ENCODE measurements around the gene SLC38A8. TPM values are rescaled to one million over a fixed set of nuclear protein-coding genes. Genes with fewer than 3 reads are reported as not detected.

SLC38A8 gene
- total and polyA plus RNA-seq, 7 experiments from 2014 or later: not detected

DNA sequence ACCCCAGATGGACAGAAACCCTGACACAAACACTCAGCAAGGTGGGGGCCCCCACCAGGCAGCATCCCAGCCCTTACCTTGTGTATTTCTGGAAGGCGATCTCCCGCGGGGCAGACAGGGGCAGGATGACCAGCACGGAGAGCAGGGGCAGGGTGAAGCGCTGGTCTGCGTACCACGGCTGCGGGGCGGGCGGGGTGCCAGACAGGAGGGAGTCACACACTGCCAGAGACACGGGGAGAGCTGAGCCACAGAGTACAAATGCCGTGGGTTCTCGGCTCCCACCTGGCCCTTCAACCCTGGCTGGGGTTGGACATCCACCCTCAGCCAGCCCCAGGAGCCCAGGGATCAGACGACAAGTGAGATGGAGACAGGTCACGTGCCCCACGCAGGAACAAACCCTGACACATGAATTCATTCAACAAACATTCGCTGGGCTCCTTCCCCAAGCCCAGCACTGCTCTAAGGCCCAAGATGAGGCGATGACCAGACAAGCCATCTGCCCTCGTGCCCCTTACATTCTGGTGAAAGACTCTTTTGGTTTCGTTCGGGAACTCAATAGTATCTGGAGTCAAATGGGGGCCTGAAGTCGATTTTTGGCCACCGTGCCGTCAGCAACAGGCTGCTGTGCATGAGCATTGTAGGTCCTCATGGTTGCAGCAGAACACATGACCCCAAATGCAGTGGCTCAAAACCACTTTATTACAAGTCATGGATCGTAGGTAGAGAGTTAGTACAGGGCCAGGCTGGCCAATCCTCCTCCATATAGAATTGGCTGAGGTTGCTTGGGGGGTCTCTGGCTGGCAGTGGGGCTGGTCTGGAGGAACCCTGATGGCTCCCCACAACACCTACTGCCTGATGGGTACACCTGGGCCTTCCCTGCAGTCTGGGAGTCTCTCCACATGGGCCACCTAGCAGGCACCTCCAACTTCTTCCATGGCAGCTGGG, 9.1 kb downstream of the SLC38A8 start:
- H3K9me3 Mint-ChIP-seq: peaks cover 0 to 14% (median 4%) of the 10 kb centered on the region in 11 donors
- H3K27me3 Mint-ChIP-seq: peaks cover 0 to 18% (median 6%) of the 10 kb centered on the region in 5 donors
- ChIA-PET POLR2A (no interaction called here), CTCF (no interaction called here)
- Histone ChIP-seq H3K4me3 (ENCODE audit: low read length) (no peak overlapping the region), H3K36me3 (ENCODE audit: control insufficient read depth in 2 of 3, insufficient read depth in 3 of 3, low read length in 3 of 3) (no peaks in the 10 kb centered on the region), H3K27me3 (ENCODE audit: control insufficient read depth in 2 of 2, insufficient read depth in 2 of 2, low read length in 2 of 2) (no peaks in the 10 kb centered on the region), H3K27ac (ENCODE audit: low read depth, low read length) (no peak overlapping the region), H3K4me1 (ENCODE audit: control insufficient read depth in 2 of 2, insufficient read depth in 2 of 2, low read length in 2 of 2) (peaks cover 0 to 4% of the 10 kb centered on the region in 2 donors), H3K9me3 (ENCODE audit: control insufficient read depth in 2 of 3, low read length in 3 of 3) (peaks cover 0 to 4% (median 0%) of the 10 kb centered on the region in 3 experiments)
- H3K27ac Mint-ChIP-seq: no peak overlapping the region
- ATAC-seq (no peak), DNase-seq (no peak)
- H3K4me1 Mint-ChIP-seq: peaks cover 4 to 12% (median 7%) of the 10 kb centered on the region in 7 donors
- peaks cover 0 to 4% (median 0%) of the 10 kb centered on the region in 5 donors for H3K36me3 Mint-ChIP-seq
- intact Hi-C loops (cut with micrococcal nuclease): no loop called here
- H3K4me3 Mint-ChIP-seq: no peak overlapping the region

DNA sequence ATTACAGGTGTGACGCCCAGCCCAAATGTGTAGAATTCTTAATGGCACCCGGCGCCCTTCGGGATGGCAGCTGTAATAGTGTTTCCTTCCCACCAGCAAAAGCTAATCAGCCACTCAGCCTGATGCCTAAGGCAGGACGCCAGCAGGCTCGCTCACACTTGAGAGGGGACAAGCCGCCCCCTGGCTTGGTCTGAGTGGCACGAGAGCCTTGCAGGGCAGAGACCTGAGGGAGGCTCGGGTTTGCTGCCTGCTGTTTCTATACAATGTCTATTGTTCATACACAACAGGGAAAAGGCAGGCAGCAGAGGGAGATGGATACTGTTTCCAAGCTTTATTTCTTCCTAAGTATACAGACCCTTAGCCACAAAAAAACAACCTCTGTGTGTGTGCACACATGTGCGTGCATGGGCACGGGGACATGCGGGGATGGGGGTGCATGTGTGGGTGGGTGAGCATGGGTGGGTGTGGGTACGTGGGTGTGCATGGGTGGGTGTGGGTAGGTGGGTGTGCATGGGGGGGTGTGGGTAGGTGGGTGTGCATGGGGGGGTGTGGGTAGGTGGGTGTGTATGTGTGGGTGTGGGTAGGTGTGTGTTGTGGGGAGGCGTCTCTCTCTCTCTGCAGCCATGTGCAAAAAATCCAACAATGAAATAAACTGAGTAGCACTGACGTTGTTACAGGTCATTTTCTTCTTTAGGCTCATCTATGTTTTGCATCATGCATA, 10.0 kb downstream of the SLC38A8 start:
- Mint-ChIP-seq H3K36me3 (peaks cover 0 to 4% (median 0%) of the 10 kb centered on the region in 5 donors), H3K27ac (no peak overlapping the region), H3K4me3 (no peak overlapping the region), H3K27me3 (peaks cover 5 to 25% (median 8%) of the 10 kb centered on the region in 5 donors), H3K9me3 (peaks cover 0 to 14% (median 4%) of the 10 kb centered on the region in 11 donors), H3K4me1 (peaks cover 4 to 14% (median 7%) of the 10 kb centered on the region in 7 donors)
- no peak for ATAC-seq
- POLR2A ChIA-PET: no interaction called here
- Histone ChIP-seq H3K4me3 (ENCODE audit: low read length) (no peak overlapping the region), H3K27ac (ENCODE audit: low read depth, low read length) (no peak overlapping the region), H3K36me3 (ENCODE audit: control insufficient read depth in 2 of 3, insufficient read depth in 3 of 3, low read length in 3 of 3) (no peaks in the 10 kb centered on the region), H3K9me3 (ENCODE audit: control insufficient read depth in 2 of 3, low read length in 3 of 3) (peaks cover 0 to 4% (median 0%) of the 10 kb centered on the region in 3 experiments), H3K4me1 (ENCODE audit: control insufficient read depth in 2 of 2, insufficient read depth in 2 of 2, low read length in 2 of 2) (peaks cover 0 to 4% of the 10 kb centered on the region in 2 donors), H3K27me3 (ENCODE audit: control insufficient read depth in 2 of 2, insufficient read depth in 2 of 2, low read length in 2 of 2) (no peaks in the 10 kb centered on the region)
- intact Hi-C loops (cut with micrococcal nuclease): no loop called here
- CTCF ChIA-PET: no interaction called here
- DNase-seq: no peak

DNA sequence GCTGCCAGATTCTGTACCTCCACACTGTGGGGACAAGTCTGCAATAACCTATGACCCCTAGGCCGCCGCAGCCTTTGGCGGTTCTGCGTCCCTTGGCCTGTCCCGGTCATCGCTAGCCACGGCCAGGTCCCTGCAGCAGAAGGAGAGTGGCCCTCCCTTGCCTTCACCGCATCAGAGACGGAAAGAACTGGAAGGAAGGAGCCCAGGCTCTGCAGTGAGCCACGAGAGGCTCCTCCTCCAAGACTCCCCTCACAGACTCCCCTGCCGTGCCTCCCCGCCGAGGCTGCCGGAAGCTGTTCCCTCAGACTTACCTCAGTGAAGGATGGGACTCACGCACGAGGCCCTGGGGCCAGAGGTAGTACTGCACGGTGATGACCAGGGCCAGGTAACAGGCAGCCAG, 11.0 kb downstream of the SLC38A8 start:
- Mint-ChIP-seq H3K27ac (no peak overlapping the region), H3K9me3 (peaks cover 0 to 14% (median 5%) of the 10 kb centered on the region in 11 donors), H3K27me3 (peaks cover 7 to 31% (median 11%) of the 10 kb centered on the region in 5 donors), H3K4me3 (no peak overlapping the region), H3K4me1 (peaks cover 4 to 14% (median 7%) of the 10 kb centered on the region in 7 donors), H3K36me3 (peaks cover 0 to 4% (median 0%) of the 10 kb centered on the region in 5 donors)
- no peaks in the 10 kb centered on the region for H3K36me3 ChIP-seq (ENCODE audit: control insufficient read depth in 2 of 3, insufficient read depth in 3 of 3, low read length in 3 of 3)
- peaks cover 0 to 4% of the 10 kb centered on the region in 2 donors for H3K4me1 ChIP-seq (ENCODE audit: control insufficient read depth in 2 of 2, insufficient read depth in 2 of 2, low read length in 2 of 2)
- no peaks in the 10 kb centered on the region for H3K27me3 ChIP-seq (ENCODE audit: control insufficient read depth in 2 of 2, insufficient read depth in 2 of 2, low read length in 2 of 2)
- peaks cover 0 to 4% (median 0%) of the 10 kb centered on the region in 3 experiments for H3K9me3 ChIP-seq (ENCODE audit: control insufficient read depth in 2 of 3, low read length in 3 of 3)
- no peak for ATAC-seq
- DNase-seq: no peak
- ChIA-PET POLR2A (no interaction called here), CTCF (no interaction called here)
- intact Hi-C loops (cut with micrococcal nuclease): no loop called here
- no peak overlapping the region for H3K27ac ChIP-seq (ENCODE audit: low read depth, low read length)
- H3K4me3 ChIP-seq (ENCODE audit: low read length): no peak overlapping the region

DNA sequence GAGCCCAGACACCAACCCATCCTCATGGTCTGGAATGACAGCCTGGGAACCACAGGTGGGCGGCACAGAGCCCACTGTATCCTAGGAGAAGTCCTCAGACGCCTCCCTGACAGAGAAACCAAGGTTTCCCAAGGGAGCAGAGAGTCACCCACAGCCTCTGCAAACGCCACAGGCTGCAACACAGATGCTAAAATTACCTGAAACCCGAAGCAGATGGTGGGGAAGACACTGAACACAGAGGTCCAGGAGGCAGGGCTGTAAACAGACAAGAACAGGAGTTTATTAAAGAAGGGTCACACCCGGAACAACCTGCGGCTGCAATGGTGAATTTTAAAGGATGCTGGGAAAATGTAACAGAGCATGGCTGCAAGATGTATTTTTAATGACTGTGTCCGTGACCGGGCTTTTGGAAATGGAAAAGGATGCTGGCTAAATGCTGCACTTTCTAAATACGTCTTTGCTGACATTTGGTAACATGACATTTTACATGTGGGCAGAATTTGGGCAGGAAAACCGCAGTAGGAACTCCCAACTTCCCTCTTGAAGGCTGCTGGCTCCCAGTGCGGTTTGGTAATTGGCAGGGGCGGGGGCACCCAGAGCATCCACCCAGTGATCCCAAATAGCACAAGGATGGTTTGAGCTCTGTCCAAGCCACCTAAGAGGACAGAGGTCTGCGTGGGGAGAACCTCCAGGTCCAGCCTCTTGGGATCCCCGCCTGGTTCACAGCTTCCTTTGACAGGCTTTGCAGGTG, 13.1 kb downstream of the SLC38A8 start:
- H3K4me1 Mint-ChIP-seq: peaks cover 4 to 14% (median 7%) of the 10 kb centered on the region in 7 donors
- CTCF ChIA-PET: no interaction called here
- intact Hi-C loops (cut with micrococcal nuclease): no loop called here

DNA sequence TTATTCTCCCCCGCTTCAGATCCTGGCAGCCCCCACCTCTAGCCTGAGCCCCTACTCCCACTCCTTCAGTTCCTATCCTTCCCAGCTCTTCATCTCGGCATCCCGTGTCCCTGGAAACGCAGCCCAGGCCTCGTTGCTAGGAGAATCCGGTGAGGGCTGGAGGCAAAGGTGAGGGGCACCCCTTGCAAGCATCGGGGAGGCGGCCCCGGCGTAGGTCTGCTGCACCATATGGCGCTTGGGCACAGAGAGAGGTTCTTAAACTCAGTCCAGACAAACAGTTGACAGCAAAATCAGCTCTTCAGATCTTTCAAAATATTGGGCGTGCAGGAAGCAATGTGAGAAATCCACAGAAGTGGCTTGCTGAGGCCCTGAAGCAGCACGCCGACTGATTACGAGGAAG, 15.0 kb downstream of the SLC38A8 start:
- Mint-ChIP-seq H3K27me3 (peaks cover 8 to 37% (median 16%) of the 10 kb centered on the region in 5 donors), H3K4me1 (peaks cover 4 to 14% (median 7%) of the 10 kb centered on the region in 7 donors), H3K4me3 (no peak overlapping the region), H3K27ac (peak overlapping the region in 1 of 9 donors; percentile 18), H3K9me3 (peaks cover 0 to 7% (median 0%) of the 10 kb centered on the region in 11 donors), H3K36me3 (no peaks in the 10 kb centered on the region)
- Histone ChIP-seq H3K4me1 (ENCODE audit: control insufficient read depth in 2 of 2, insufficient read depth in 2 of 2, low read length in 2 of 2) (peaks cover 0 to 4% of the 10 kb centered on the region in 2 donors), H3K27ac (ENCODE audit: low read depth, low read length) (no peak overlapping the region), H3K4me3 (ENCODE audit: low read length) (no peak overlapping the region), H3K36me3 (ENCODE audit: control insufficient read depth in 2 of 3, insufficient read depth in 3 of 3, low read length in 3 of 3) (no peaks in the 10 kb centered on the region), H3K9me3 (ENCODE audit: control insufficient read depth in 2 of 3, low read length in 3 of 3) (no peaks in the 10 kb centered on the region), H3K27me3 (ENCODE audit: control insufficient read depth in 2 of 2, insufficient read depth in 2 of 2, low read length in 2 of 2) (no peaks in the 10 kb centered on the region)
- intact Hi-C loops (cut with micrococcal nuclease): no loop called here
- no peak for DNase-seq
- POLR2A ChIA-PET: no interaction called here
- CTCF ChIA-PET: no interaction called here
- ATAC-seq: no peak

More for the DNA sequence above, 13.1 kb downstream of the SLC38A8 start:
- Histone ChIP-seq H3K27ac (ENCODE audit: low read depth, low read length) (no peak overlapping the region), H3K9me3 (ENCODE audit: control insufficient read depth in 2 of 3, low read length in 3 of 3) (no peaks in the 10 kb centered on the region), H3K36me3 (ENCODE audit: control insufficient read depth in 2 of 3, insufficient read depth in 3 of 3, low read length in 3 of 3) (no peaks in the 10 kb centered on the region), H3K4me1 (ENCODE audit: control insufficient read depth in 2 of 2, insufficient read depth in 2 of 2, low read length in 2 of 2) (peaks cover 0 to 4% of the 10 kb centered on the region in 2 donors), H3K4me3 (ENCODE audit: low read length) (no peak overlapping the region), H3K27me3 (ENCODE audit: control insufficient read depth in 2 of 2, insufficient read depth in 2 of 2, low read length in 2 of 2) (no peaks in the 10 kb centered on the region)
- Mint-ChIP-seq H3K4me3 (peak overlapping the region in 1 of 10 donors; percentile 10), H3K9me3 (peaks cover 0 to 5% (median 0%) of the 10 kb centered on the region in 11 donors), H3K27me3 (peaks cover 8 to 37% (median 16%) of the 10 kb centered on the region in 5 donors), H3K27ac (no peak overlapping the region), H3K36me3 (no peaks in the 10 kb centered on the region)
- DNase-seq (no peak), ATAC-seq (no peak)
- POLR2A ChIA-PET: no interaction called here

DNA sequence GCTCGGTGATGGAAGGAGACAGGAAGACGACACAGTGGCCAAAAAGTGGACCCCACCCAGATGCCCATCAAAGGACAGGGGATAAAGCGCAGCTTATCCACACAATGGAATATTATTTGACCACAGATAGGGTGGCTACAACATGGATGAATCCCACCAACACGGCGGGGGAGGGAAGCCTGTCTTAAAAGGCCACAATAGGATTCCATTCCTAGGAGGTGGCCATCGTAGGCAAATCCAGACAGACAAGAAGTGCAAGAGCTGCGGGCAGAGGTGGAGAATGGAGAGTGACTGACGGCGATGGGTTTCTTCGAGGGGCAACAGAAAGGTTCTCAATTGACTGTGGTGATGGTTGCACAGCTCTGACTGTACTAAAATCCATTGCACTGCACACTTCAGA, 16.0 kb downstream of the SLC38A8 start:
- intact Hi-C loops (cut with micrococcal nuclease): no loop called here
- POLR2A ChIA-PET: no interaction called here
- Histone ChIP-seq H3K4me3 (ENCODE audit: low read length) (no peak overlapping the region), H3K27ac (ENCODE audit: low read depth, low read length) (no peak overlapping the region), H3K36me3 (ENCODE audit: control insufficient read depth in 2 of 3, insufficient read depth in 3 of 3, low read length in 3 of 3) (no peaks in the 10 kb centered on the region), H3K27me3 (ENCODE audit: control insufficient read depth in 2 of 2, insufficient read depth in 2 of 2, low read length in 2 of 2) (no peaks in the 10 kb centered on the region), H3K4me1 (ENCODE audit: control insufficient read depth in 2 of 2, insufficient read depth in 2 of 2, low read length in 2 of 2) (peaks cover 0 to 4% of the 10 kb centered on the region in 2 donors), H3K9me3 (ENCODE audit: control insufficient read depth in 2 of 3, low read length in 3 of 3) (peaks cover 0 to 4% (median 0%) of the 10 kb centered on the region in 3 experiments)
- Mint-ChIP-seq H3K4me1 (peaks cover 4 to 14% (median 7%) of the 10 kb centered on the region in 7 donors), H3K27me3 (peaks cover 8 to 37% (median 18%) of the 10 kb centered on the region in 5 donors), H3K9me3 (peaks cover 0 to 8% (median 2%) of the 10 kb centered on the region in 11 donors), H3K4me3 (no peak overlapping the region), H3K27ac (peak overlapping the region in 1 of 9 donors; percentile 63), H3K36me3 (peaks cover 0 to 2% (median 0%) of the 10 kb centered on the region in 5 donors)
- DNase-seq (no peak), ATAC-seq (no peak)
- CTCF ChIA-PET: no interaction called here

Measured in naive thymus-derived CD4-positive, alpha-beta T cell (primary cell).